ENCODE results near the gene E2F3.

Gene E2F3

DNA sequence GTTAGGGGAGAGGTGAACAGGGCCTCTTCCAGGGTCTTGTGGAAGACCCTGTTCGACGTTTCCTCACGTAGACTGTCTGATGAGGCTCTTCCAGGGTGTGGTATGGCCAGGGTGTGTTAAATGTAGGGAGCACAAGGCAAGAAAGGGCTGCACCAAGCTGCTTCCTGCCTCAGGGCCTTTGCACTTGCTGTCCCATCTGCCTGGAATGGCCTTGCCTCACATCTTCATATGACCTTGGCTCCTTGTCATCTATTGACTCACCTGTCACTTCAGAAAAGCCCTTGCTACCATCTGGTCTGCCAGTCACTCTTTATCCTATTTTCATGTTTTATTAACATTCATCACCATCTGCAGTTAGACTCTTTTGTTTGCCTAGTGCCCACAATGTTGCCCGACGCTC lies 31.0 kb downstream of the E2F3 start:
- in situ Hi-C loops (cut with MboI; ENCODE audit: low sequenced_read_pairs), result no loop called here

DNA sequence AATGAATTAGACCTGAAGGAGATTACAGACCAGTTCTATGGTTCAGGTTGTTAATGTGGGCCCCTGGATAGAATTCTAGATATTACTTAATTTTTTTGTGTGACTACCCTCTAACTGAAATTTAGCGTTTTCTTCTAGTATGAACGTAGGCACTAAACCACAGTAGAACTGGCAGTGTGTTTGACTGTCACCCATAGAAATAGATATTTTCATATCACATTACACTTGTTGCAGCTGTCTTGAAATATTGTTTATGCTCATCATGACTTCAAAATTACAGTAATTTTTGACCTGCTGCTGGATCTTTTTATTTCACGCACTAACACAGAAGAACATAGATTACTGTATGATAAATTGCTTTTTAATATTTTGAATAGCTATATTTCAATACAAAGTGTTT lies 31.6 kb downstream of the E2F3 start:
- in situ Hi-C loops (cut with MboI; ENCODE audit: low sequenced_read_pairs), result no loop called here

GRCh38 chr6:20433929-20434328 lies 32.2 kb downstream of the E2F3 start:
- in situ Hi-C loops (cut with MboI; ENCODE audit: low sequenced_read_pairs), result no loop called here

GRCh38 chr6:20434766-20435165 lies 33.1 kb downstream of the E2F3 start:
- in situ Hi-C loops (cut with MboI; ENCODE audit: low sequenced_read_pairs), result no loop called here

- in situ Hi-C loops (cut with MboI; ENCODE audit: low sequenced_read_pairs), result no loop called here
These were observed 35.0 kb downstream of the E2F3 start for GRCh38 chr6:20436719-20437118.

- in situ Hi-C loops (cut with MboI; ENCODE audit: low sequenced_read_pairs), result no loop called here
These were observed 36.0 kb downstream of the E2F3 start for GRCh38 chr6:20437639-20438038.

- in situ Hi-C loops (cut with MboI; ENCODE audit: low sequenced_read_pairs), result no loop called here
These were observed 36.9 kb downstream of the E2F3 start for GRCh38 chr6:20438462-20439070.

DNA sequence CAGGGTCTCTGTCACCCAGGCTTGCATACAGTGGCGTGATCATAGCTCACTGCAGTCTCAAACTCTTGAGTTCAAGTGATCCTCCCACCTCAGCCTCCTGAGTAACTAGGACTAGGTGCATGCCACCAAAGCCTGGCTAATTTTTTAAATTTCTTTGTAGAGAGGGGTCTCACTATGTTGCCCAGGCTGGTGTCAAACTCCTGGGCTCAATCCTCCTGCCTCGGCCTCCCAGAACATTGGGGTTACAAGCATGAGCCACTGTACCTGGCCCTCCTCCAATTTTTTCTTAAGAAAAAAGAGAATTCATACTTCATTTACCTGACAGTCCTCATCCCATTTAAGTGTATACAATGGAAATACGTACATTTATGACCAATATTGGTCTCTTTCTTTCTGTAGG lies 37.9 kb downstream of the E2F3 start:
- in situ Hi-C loops (cut with MboI; ENCODE audit: low sequenced_read_pairs), result no loop called here

DNA sequence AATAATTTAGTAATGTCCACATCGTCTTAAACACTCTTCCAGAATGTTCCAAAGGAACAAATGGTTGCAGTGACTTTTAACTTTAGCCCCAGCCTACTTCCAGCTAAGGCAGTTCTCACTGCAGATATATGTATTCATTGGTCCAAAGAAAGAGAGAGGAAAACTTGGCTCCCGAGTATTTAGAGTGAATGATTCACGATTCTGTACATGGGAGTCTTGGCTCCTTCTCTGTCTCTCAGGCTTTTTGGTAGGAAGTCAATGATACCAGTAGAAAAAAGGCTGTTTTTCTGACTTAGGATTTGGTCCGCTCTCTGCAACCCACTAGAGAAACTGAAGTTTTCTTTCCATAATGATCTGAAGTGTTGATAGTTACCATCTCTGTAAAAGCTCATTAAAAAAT lies 38.6 kb downstream of the E2F3 start:
- in situ Hi-C loops (cut with MboI; ENCODE audit: low sequenced_read_pairs), result no loop called here

GRCh38 chr6:20441236-20441635 lies 39.6 kb downstream of the E2F3 start:
- in situ Hi-C loops (cut with MboI; ENCODE audit: low sequenced_read_pairs), result no loop called here

- in situ Hi-C loops (cut with MboI; ENCODE audit: low sequenced_read_pairs), result no loop called here
These were observed 40.2 kb downstream of the E2F3 start for GRCh38 chr6:20441921-20442320.

GRCh38 chr6:20444786-20445271 lies 43.1 kb downstream of the E2F3 start:
- in situ Hi-C loops (cut with MboI; ENCODE audit: low sequenced_read_pairs), result no loop called here

DNA sequence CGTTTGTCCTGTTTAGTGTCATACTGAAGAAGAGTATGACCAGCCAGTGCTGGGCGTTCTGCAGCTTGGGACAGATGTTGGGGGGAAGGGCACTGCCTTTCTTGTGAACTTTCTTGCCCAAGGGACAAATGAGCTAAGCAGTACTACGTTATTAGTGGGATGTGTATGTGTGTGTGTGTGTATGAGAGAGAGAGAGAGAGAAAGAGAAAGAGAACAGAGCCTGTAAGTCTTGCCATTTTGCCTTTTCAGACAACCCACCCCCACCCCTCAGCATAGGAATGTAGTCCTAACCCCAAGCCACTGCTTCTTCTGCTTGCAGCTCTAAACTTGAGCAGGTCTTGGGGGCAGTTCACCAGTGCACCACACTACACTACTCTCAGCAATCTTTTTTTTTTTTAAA lies 45.5 kb downstream of the E2F3 start:
- in situ Hi-C loops (cut with MboI; ENCODE audit: low sequenced_read_pairs), result no loop called here

GRCh38 chr6:20447581-20448132 lies 46.0 kb downstream of the E2F3 start:
- in situ Hi-C loops (cut with MboI; ENCODE audit: low sequenced_read_pairs), result no loop called here

GRCh38 chr6:20448828-20449227 lies 47.1 kb downstream of the E2F3 start:
- in situ Hi-C loops (cut with MboI; ENCODE audit: low sequenced_read_pairs), result no loop called here

DNA sequence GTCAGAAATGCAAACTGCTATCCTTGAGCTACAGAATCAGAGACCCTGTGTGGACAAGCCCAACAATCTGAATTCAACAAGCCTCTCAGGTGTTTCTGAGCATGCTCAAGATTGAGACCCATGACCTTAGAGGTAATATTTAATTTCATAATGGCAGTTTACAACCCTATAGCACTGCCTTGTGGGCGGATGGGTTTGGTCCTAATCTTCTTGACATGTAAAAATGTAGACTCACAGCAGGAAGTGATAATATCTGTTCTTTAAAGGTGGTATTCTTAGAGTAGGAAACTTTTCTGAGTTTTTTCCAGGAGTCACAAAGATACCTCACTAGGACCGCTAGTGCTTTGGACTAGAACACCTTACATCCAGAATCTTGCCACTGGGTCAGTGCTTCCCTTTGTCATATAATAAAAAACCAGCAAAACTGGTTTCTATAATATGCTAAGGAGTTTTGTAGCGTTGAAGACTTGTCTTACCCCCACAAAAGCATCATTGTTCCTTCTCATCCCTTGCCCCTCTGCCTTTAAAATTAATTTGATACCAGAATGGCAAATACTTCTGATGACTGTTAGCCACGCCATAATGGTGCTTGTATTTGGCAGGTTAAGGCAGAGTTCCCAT lies 52.6 kb downstream of the E2F3 start:
- in situ Hi-C loops (cut with MboI; ENCODE audit: low sequenced_read_pairs), result no loop called here

GRCh38 chr6:20455251-20455940 lies 53.7 kb downstream of the E2F3 start:
- in situ Hi-C loops (cut with MboI; ENCODE audit: low sequenced_read_pairs), result no loop called here

DNA sequence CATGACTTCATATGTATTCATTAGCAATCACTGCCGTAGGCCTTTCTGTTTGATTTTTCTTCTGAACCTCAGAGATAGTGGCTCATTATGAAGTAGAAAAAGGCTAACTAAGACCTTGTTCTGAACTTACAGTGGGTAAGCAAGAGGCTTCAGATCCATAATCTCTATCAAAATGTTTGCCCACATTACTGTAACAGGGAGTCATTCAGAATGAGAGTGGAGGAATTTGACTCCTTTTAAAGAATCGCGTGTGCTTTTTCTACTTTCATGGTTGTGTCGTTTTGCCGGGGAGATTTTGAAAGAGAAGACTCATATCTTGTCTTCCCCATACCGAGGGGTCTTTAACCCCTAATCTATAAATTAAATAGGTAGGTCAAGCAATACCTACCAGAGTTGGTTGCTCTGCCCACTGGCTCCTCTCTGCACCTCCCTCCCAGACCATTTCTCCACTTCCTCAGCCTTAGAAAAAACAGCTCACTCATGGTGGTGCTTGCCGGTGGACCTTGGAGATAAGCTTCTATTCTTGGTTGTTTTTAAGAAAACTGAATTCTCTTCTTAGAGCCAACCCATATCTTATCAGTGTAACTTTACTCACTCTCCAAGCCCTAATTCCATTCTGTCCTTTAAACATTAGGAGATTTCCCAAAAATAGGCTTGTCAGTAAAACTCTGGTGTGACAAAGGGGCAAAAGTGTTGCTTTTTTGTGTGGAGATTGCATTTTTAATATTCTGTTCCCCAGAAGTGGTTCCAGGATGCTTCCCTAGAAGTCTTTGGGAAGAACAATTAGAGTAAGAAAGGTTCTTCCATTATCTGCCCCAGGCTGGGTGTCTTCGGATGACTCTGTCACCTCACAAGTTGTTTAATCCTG lies 56.6 kb downstream of the E2F3 start:
- in situ Hi-C loops (cut with MboI; ENCODE audit: low sequenced_read_pairs), result no loop called here

DNA sequence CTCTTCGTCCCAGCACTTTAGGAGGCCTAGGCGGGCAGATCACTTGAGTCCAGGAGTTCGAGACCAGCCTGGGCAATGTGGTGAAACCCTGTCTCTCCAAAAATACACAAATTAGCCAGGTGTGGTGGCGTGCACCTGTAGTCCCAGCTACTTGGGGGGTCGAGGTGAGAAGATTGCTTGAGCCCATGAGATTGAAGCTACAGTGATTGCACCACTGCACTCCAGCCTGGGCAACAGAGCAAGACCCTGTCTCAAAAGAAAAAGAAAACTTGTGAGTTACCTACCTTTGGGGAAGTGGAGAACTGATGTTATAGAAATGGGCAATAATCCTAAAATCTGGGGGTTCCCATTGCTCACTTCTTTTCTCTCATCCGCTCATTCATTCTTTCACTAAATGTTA lies 58.0 kb downstream of the E2F3 start:
- in situ Hi-C loops (cut with MboI; ENCODE audit: low sequenced_read_pairs), result no loop called here

DNA sequence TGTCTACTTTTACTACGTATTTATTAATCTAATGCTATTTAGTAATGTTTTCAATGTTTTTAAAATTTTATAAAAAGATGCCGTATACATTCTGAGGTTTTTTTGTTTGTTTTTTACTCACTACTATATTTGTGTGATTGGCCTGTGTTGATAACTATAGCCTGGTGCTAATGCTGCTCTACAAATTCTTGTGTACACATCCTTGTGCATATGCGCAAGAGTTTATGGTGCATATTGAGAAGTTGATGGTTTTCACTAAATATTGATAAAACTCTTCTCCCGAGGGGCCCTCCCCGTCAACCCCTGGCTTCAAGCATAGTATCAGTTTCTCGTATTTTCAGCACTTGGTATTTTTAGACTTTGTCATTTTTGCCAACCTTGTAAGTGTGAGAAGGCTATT lies 59.9 kb downstream of the E2F3 start:
- in situ Hi-C loops (cut with MboI; ENCODE audit: low sequenced_read_pairs), result no loop called here

- in situ Hi-C loops (cut with MboI; ENCODE audit: low sequenced_read_pairs), result no loop called here
These were observed 61.7 kb downstream of the E2F3 start for GRCh38 chr6:20463396-20463795.

Data from HL-60/S4 (cell line).